OCI-LY1 (cell line): ENCODE results near the gene PLVAP.
A peak's percentile ranks its signal among the peaks of the same experiment; 100 is the strongest.

Source experiments
- H2AFZ ChIP-seq: fragments of 200-600 bp; sonication (generic), shearing (Covaris generic); 2 replicates; pipeline ENCODE4 v1.6.0; 2014; ENCODE audit warnings: antibody characterized with exemption, mild to moderate bottlenecking, low read length
- H3F3A ChIP-seq: fragments of 200-600 bp; sonication (generic), shearing (Covaris generic); 2 replicates; pipeline ENCODE4 v1.6.0; 2014; ENCODE audit warnings: mild to moderate bottlenecking, antibody characterized with exemption, low read length, moderate library complexity; ENCODE audit not compliant: insufficient read depth
- H3K27ac ChIP-seq: fragments of 200-600 bp; sonication (generic); 2 replicates; pipeline ENCODE4 v1.5.1; 2014; ENCODE audit warnings: low read length, mixed run types, mild to moderate bottlenecking, low read depth; ENCODE audit not compliant: poor library complexity, severe bottlenecking
- H3K27me3 ChIP-seq: fragments of 200-600 bp; sonication (generic); 2 replicates; pipeline ENCODE4 v1.6.0; 2014; ENCODE audit warnings: antibody characterized with exemption, mild to moderate bottlenecking, low read length, moderate library complexity; ENCODE audit not compliant: insufficient read depth
- H3K36me3 ChIP-seq: fragments of 200-600 bp; sonication (generic); 2 replicates; pipeline ENCODE4 v1.6.1; 2014; ENCODE audit warnings: mild to moderate bottlenecking, antibody characterized with exemption, low read length, moderate library complexity, mixed read lengths; ENCODE audit not compliant: insufficient read depth
- H3K4me1 ChIP-seq: fragments of 200-600 bp; sonication (generic); 2 replicates; pipeline ENCODE4 v1.5.1; 2014; ENCODE audit warnings: mild to moderate bottlenecking, low read length, moderate library complexity; ENCODE audit not compliant: insufficient read depth, severe bottlenecking
- H3K4me2 ChIP-seq: fragments of 200-600 bp; sonication (generic), shearing (Covaris generic); 2 replicates; pipeline ENCODE4 v1.6.1; 2014; ENCODE audit warnings: low read length
- H3K4me3 ChIP-seq: fragments of 200-600 bp; sonication (generic); 2 replicates; pipeline ENCODE4 v1.5.1; 2014; ENCODE audit warnings: low read length, low read depth, mild to moderate bottlenecking, mixed read lengths; ENCODE audit not compliant: poor library complexity, severe bottlenecking
- H3K79me2 ChIP-seq: fragments of 200-600 bp; shearing (Covaris generic); 2 replicates; pipeline ENCODE4 v1.6.1; 2016; ENCODE audit warnings: mixed run types, low read length, mixed read lengths; ENCODE audit not compliant: insufficient read depth
- H3K9ac ChIP-seq: fragments of 200-600 bp; sonication (generic), shearing (Covaris generic); 2 replicates; pipeline ENCODE4 v1.6.1; 2014; ENCODE audit warnings: mild to moderate bottlenecking, low read length, mixed read lengths
- H3K9me2 ChIP-seq: fragments of 200-600 bp; sonication (generic), shearing (Covaris generic); 2 replicates; pipeline ENCODE4 v1.6.1; 2014; ENCODE audit warnings: low read depth, mild to moderate bottlenecking, low read length, mixed read lengths
- H3K9me3 ChIP-seq: fragments of 200-600 bp; shearing (Covaris generic); 2 replicates; pipeline ENCODE4 v1.6.1; 2014; ENCODE audit warnings: low read length, mixed read lengths
- H4K20me1 ChIP-seq: fragments of 200-600 bp; sonication (generic), shearing (Covaris generic); 2 replicates; pipeline ENCODE4 v1.6.0; 2016; ENCODE audit warnings: mild to moderate bottlenecking, low read length; ENCODE audit not compliant: insufficient read depth
- EZH2 ChIP-seq: fragments of 200-600 bp; sonication (generic), shearing (Covaris generic); IDR thresholded peaks from 2 replicates; pipeline ENCODE4 v1.8.0; 2017; ENCODE audit warnings: borderline replicate concordance, mixed run types, mild to moderate bottlenecking, antibody characterized with exemption, low read length, moderate library complexity, mixed read lengths
- TF ChIP-seq, protein P1 (sequence below): fragments of 200-600 bp; sonication (generic), shearing (Covaris generic); IDR thresholded peaks from 2 replicates; pipeline ENCODE4 v1.5.1; 2017; ENCODE audit warnings: mild to moderate bottlenecking, antibody characterized with exemption, low read length, moderate library complexity, mixed read lengths

PLVAP gene

DNA sequence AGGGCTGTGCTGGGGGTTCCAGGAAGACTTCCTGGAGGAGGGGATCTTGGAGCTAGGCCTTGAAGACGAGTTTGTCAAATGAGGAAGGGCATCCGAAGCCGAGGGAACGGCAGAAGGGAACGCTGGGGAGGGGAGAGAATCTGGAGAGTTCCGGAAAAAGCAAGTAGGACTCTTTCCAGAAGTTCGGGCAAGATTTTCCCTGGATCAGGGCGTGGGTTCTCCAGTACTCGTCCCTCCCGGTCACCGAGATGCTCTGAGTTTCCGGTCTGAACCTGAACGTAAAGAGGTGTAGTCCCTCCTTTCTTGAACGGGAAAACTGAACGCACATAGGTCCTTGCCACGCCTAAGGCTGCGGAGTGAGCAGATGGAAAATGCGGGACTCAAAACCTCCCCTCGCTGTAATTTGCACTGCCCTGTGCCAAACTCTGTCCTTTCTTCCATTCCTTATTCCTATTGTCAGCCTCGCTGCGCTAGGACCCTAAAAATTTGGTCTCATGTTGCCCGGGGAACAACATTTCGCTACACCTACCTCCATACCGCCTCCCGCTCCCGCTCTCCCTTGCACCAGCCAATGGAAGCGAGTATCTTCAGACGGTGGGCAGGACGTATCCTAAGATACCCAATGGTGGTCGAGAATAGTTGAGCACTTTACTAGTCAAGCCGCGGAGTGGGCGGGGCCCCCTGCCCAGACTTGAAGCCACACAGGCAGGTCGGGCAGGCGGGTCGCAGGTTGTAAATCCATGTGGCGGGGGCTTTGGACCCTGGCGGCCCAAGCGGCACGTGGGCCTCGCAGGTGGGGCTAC, 40.1 kb downstream of the PLVAP start, which contains the start of gene GTPBP3:
Gene GTPBP3, plus strand, starts transcription at position 682 of the 803 bp plus-strand sequence. Its CDS starts 59 bp downstream, at position 741.
- Histone ChIP-seq H3K9ac (peak within 1 kb of the TSS; percentile 84), H3K4me2 (peak within 1 kb of the TSS; percentile 82), H3F3A (no peaks in the 10 kb centered on the region), H3K36me3 (peaks cover 29% of the 10 kb centered on the region), H3K27me3 (no peaks in the 10 kb centered on the region; the same call in 1 of the 2 replicates), H4K20me1 (no peaks in the 10 kb centered on the region), H3K27ac (peak within 1 kb of the TSS; percentile 85), H3K79me2 (no peaks in the 10 kb centered on the region), H3K4me1 (peaks cover 28% of the 10 kb centered on the region), H3K9me2 (no peaks in the 10 kb centered on the region), H2AFZ (peak within 1 kb of the TSS; percentile 62), H3K9me3 (no peaks in the 10 kb centered on the region), H3K4me3 (peak within 1 kb of the TSS; percentile 90)
- TF ChIP-seq EZH2 = no peak
- TF ChIP-seq, protein P1, sequence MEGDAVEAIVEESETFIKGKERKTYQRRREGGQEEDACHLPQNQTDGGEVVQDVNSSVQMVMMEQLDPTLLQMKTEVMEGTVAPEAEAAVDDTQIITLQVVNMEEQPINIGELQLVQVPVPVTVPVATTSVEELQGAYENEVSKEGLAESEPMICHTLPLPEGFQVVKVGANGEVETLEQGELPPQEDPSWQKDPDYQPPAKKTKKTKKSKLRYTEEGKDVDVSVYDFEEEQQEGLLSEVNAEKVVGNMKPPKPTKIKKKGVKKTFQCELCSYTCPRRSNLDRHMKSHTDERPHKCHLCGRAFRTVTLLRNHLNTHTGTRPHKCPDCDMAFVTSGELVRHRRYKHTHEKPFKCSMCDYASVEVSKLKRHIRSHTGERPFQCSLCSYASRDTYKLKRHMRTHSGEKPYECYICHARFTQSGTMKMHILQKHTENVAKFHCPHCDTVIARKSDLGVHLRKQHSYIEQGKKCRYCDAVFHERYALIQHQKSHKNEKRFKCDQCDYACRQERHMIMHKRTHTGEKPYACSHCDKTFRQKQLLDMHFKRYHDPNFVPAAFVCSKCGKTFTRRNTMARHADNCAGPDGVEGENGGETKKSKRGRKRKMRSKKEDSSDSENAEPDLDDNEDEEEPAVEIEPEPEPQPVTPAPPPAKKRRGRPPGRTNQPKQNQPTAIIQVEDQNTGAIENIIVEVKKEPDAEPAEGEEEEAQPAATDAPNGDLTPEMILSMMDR = no peak

DNA sequence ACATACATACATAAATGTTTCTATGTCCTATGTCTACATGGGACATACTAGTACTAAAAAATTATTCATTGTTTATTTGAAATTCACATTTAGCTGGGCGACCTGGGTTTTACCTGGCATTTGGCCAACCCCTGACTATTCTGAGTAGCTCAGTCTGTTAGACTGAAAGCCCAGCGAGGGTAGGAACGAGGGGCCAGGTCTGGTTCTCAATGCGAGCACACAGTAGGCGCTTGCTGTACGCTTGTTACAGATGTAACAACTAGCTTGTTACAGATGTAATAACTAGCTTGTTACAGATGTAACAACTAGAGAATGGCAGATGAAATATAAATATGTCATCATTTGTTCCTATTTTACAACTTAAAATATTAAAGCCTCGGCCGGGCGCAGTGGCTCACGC, 41.6 kb downstream of the PLVAP start:
- H3K79me2 ChIP-seq = no peaks in the 10 kb centered on the region
- no peaks in the 10 kb centered on the region for H3K9me3 ChIP-seq
- no peaks in the 10 kb centered on the region for H3K9me2 ChIP-seq
- no peak overlapping the region for H2AFZ ChIP-seq
- H3F3A ChIP-seq = no peaks in the 10 kb centered on the region
- no peak overlapping the region for H3K9ac ChIP-seq
- no peaks in the 10 kb centered on the region for H4K20me1 ChIP-seq
- H3K27me3 ChIP-seq = no peaks in the 10 kb centered on the region; the same call in 1 of the 2 replicates
- peaks cover 15% of the 10 kb centered on the region for H3K36me3 ChIP-seq
- no peak overlapping the region for H3K4me3 ChIP-seq
- H3K4me2 ChIP-seq = peak overlapping the region; percentile 74; the same call in 1 of the 2 replicates
- peak overlapping the region; percentile 0 for H3K27ac ChIP-seq
- TF ChIP-seq, protein P1 = no peak
- TF ChIP-seq EZH2 = no peak
- H3K4me1 ChIP-seq = peaks cover 28% of the 10 kb centered on the region

DNA sequence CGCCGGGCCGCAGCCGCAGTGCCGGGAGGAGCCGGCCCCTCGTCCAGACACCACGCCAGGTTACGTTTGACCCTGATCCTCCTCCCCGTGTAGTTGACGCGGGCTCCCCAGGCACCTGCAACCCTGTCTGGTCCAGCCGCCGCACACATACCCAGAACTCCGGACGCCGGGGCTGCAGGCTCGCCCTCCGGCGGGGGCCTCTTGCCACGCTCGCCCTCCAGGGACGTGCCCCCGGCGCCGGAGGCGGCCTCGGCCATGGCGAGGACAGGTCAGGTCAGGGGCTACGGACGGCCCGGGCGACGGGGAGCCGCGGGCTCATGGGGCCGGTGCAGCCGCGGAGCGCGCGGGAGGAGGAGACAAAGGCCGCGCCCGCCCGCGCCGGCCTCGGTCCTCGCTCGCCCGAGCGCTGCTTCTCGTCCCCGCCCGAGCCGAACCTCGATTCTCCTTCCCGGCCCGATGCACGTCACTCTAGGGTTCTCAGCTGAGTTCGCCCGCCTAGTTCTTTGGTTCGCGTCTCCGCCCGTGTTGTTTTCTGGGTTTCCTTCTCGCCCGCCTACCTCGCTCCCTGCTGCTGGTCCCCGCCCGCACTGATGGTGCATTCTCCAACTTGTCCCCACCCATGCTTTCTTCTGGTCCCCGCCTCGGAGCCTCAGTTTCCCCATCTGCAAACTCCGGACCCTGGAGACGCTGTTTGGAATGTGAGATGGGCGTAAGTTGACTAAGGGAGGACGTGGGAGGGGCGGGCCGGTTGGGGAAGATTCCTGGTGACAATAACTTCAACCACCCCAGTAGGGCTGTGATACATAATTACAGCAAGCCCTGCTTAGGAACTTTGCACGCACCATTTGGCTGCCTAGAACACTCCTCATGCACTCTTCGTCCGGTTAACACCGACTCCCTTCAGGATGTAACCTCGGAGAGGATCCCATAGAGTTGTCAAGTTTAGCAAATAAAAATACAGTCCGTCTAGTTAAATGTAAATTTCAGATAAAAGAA, 42.4 kb downstream of the PLVAP start, which contains the start of gene ANO8:
Gene ANO8, minus strand, starts transcription at position 442 of the 996 bp plus-strand sequence. Its CDS starts 185 bp downstream, at position 257.
- Histone ChIP-seq H3K9me2 (no peaks in the 10 kb centered on the region), H3K36me3 (peaks cover 15% of the 10 kb centered on the region), H3K27ac (peak within 1 kb of the TSS; percentile 0), H3F3A (no peaks in the 10 kb centered on the region), H3K4me3 (peak within 1 kb of the TSS; percentile 71), H3K79me2 (no peaks in the 10 kb centered on the region), H3K9ac (peak within 1 kb of the TSS; percentile 73), H3K27me3 (no peaks in the 10 kb centered on the region; the same call in 1 of the 2 replicates), H3K9me3 (no peaks in the 10 kb centered on the region), H2AFZ (no peak within 1 kb of the TSS; the same call in 1 of the 2 replicates), H3K4me1 (peaks cover 28% of the 10 kb centered on the region), H3K4me2 (peak within 1 kb of the TSS; percentile 74), H4K20me1 (no peaks in the 10 kb centered on the region)
- no peak for TF ChIP-seq EZH2
- TF ChIP-seq, protein P1 = no peak
